ENCODE measurements around the gene NRTN.

The NRTN gene

DNA sequence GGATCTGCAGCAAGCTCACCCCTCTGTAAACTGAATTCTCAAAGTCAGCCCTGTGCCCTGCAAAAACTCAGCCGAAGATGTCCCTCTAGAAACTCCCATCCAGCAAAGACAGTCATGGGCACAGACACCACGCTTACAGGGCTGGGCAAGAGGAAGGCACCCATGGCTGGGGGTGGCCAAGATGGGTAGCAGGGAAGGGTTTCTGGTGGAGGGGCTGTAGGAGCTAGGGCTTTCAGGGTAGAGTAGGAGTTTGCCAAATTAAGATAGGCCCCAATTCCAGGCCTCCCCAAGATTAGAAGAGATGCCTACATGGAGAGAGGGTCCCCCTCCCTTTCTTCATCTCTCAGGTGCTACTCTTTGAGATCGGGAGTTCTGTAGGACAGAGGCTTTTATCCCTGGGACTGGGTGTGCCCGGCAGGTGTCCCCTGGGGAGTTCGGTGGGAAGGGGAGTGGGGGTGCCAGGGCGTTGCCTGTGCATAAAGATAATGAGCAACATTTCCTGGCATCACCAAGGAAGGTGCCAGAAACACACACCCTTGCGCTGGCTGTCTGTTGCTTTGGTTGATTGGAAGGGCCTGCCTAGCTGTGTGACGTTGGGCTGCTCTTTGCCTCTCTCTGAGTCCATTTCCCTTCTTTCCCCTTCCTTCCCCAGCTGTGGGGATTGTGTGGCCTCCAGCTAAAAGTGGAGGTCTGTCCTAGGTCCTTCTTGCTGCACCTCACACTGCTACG lies 9.4 kb downstream of the NRTN start:
- no peak for DNase-seq (ENCODE audit: low spot score)

DNA sequence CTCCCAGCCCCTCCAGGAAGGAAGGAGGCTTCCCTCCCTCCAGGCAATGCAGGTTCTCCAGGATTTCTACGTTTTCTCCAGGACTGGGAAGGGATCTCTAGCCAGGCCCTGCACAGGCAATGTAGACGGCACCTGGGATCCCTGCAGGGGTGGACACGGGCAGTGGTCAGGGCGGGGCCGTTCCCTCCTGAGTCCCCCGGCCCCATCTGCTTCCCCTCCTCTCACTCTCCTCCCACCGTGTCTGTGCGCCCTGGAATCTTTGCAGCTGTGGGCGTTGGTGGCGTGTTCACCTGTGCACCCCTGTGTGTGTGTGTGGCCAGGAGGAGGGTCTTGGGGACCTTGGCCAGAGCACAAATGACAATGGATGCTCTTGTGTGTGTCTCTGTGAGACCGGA lies 10.0 kb downstream of the NRTN start:
- DNase-seq (ENCODE audit: low spot score), result no peak

DNA sequence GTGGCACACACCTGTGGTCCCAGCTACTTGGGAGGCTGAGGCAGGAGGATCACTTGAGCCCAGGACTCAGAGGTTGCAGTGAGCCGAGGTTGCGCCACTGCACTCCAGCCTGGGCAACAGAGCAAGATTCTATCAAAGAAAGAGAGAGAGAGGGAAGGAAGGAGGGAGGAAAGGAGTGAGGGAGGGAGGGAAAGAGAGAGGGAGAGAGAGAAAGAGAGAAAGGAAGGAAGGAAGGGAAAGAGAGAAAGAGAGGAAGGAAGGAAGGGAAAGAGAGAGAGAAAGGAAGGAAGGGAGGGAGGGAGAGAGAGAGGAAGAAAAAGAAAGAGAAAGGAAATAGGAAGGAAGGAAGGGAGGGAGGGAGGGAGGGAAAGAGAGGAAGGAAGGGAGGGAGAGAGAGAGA lies 12.4 kb downstream of the NRTN start:
- DNase-seq (ENCODE audit: low spot score), result no peak

DNA sequence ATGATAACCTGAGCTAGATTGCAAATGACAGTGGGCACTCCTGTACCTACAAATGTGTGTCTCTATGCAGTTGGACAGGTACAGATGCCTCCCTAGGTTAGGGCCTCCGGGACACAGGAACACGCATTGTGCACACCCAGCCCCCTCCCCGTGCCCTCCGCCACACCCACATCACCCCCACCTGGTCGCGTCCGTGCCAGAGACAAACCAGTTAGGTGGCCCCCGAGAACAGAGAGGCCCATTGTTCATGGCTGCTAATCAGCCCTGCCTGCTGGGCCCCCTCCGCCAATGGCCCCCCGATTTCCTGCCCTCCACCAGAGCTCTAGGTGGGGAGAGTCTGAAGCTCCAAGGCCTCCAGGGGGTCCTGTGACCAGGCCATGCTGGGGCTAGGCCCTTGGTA lies 13.7 kb downstream of the NRTN start:
- no peak for DNase-seq (ENCODE audit: low spot score)

DNA sequence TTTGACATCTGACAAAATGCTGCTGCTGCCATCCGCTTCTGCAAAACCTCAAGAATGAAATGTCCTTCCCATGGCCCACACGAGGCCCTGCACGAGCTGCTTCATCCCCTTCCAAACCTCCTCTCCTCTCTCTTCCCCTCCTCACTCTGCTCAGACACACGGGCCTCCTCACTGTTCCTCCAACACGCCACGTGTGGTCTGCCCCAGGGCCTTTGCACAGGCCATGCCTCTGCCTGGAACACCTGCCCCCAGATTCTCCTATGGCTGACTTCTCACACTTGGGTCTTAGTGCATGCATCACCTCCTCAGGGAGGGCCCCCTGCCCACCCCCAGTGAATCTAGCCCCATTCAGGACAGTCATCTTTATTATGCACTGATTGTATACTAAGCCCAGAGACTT lies 15.9 kb downstream of the NRTN start:
- DNase-seq (ENCODE audit: low spot score), result no peak

DNA sequence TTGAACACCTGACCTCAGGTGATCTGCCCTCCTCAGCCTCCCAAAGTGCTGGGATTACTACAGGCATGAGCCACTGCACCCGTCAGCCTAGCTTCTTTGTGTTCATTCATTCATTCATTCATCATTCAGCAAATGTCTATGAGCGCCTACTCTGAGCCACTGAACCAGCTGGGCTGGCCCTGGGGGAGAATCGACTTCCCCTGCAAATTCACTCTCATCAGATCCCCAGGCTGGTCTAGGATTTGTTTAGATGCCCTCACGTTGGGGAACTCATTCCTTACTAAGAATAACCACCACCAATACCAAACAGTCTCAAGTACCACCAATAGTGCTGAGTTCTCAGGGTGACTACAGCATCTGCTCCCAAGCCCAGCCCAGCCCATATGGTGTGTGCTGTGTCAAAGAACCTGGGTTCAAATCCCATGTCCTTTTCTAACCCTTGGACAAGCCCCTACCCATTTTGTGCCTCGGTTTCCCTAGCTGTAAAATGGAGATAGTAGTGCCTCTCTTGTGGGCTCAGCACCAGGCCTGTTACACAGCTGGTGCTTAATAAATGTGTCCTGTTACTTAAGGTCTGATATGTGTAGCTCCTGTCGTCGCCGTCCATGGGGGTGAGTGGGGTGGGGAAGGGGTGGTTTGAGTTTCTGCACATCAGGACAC lies 16.8 kb downstream of the NRTN start:
- no peak for DNase-seq (ENCODE audit: low spot score)

DNA sequence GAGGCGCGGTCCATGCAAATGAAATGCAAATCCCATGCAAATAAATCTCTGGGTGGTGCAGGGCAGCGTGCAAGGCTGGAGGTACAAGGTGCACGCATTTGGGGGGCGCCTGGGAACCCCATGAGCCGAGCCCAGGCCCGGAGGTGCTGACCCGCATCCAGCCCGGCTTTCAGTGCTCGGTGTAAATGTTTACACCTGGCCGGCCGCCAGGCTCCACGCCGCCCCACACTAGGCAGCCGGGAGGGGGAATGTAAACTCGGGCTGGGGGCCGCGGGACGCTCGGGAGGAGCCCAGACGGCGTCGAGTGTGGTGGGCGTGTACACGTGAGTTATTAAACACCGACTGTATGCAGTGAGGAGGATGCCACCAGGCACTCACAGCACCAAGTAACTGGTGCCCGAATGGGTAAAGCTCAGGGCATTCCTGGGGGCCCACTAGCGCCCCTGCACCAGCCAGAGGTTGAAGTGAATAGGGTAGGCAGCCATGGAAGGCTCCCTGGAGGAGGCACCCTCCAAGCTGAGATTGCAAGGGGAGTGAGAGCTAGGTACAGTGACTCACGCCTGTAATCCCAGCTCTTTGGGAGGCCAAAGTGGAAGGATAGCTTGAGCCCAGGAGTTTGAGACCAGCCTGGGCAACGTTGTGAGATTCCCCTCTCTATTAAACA lies 17.4 kb downstream of the NRTN start:
- no peak for DNase-seq (ENCODE audit: low spot score)

DNA sequence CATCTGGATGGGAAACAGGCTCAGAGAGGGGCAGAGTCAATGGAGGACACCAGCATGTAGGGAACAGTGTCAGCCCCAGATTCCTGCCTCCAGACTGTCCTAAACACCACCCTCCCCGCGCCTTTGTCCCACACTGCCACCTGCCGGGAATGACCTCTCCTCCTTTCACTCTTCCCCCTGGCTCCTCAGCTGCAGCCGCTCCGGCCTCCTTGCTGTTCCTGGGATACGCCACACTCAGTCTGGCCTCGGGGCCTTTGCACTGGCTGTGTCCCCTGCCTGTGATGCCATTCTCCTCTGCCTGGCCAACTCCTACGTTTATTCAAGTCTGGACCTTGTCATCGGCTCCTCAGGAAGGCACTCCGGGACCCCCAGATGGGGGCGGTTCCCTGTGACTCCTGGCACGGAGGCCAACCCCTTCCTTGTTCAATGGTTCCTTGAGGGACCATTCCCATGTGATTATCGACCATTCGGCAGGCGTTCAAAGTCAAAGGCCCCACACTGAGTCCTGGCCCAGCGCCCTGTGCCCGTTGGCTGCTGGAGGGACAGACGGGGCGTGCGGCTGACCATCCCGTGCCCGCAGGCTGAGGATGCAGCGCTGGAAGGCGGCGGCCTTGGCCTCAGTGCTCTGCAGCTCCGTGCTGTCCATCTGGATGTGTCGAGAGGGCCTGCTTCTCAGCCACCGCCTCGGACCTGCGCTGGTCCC lies 18.9 kb downstream of the NRTN start:
- no peak for DNase-seq (ENCODE audit: low spot score)

DNA sequence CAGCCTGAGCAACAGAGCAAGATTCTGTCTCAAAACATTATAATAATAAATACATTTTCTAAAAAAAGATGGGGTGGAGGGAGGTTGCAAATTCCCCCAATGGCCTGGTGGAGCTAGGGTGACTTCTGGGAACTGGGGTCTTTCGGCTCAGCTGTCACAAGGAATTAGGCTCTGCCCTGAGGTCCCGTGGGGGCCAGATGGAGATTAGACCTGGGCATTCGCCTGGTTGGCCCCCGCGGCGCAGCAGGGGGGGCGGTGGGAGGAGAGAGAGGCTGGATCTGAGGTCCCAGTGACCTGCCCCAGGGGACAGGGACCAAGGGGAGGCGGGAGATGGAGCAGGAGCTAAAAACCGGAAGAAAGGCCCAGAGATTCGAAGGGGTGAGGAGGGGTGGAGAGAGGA lies 19.9 kb downstream of the NRTN start:
- DNase-seq (ENCODE audit: low spot score), result no peak

DNA sequence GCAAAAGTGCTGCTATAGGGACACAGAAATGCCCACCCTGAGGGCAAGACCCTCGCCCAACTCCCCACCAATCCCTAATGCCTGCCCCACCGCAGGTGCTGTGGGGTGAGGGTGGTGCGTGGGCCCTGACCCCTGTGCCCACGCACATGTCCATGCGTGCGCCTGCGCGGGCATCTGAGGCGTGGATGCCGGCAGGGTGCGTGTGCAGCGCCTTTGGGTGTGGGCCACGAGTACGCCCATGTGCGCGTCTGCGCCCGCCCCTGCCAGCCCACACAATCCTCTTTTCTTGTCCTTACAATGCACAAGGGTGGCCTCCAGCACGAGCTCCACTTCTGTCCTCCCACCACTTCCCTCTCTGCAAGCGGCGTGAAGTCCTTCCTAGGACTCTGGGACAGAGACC lies 20.3 kb downstream of the NRTN start:
- DNase-seq (ENCODE audit: low spot score), result no peak

DNA sequence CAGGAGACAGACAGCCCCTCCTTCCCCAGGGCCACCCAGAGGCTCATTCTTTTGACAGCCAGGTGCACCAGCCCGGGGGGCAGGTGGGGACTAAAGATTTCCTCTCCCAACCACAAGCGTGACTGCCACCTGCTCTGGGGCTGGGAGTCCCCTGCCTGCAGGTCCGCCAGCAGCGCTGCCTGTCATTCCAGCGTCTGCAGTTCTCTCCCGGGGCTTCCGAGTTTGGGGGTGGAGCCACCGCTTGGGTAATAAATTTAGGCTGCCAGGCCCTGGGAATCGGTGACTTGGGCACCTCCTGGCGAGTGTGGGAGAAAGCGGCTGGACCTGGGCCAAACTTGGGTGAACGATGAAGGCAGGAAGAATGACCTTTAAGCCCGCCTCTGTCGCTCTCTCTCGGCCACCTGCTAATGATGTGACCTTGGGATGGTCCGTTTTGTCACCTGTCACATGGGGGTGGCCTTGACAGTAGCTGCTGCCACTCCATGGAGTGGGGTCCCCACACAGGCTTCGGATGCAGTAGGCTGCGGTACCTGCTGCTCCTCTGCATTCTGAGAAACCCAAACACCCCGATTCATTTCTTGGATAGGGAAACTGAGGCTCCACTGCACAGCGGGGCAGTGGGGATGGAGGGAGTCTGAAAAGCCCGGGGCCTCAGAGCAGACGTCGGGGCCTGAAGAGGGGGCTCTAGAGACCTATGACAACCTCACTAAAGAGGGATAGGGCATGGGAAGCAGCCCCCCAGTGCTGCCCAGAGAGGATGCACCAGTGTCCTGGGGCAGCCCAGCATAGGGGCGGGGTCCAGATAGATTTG lies 21.9 kb downstream of the NRTN start:
- DNase-seq (ENCODE audit: low spot score), result peak; percentile 85

DNA sequence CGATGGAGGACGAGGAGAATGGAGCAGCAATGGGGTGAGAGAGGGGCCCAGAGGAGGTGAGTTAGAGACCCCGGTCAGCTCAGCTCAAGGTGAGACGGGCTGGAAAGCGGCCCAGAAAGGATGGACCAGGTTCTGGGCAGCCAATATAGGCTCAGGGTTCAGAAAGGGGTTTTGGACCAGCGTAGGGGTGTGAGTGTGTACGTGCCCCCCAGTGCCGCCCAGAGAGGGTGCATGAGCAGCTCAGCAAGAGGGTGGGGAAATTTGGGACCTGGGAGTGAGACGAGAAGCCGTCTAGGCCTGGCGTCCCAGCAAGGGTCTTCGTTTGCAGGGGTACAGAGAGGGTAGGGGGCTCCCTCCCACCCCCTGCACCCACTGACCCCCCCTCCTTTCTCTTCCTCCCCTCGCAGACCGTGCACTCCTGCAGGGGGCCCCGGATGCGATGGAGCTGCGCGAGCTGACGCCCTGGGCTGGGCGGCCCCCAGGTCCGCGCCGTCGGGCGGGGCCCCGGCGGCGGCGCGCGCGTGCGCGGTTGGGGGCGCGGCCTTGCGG lies 22.5 kb downstream of the NRTN start:
- no peak for DNase-seq (ENCODE audit: low spot score)

DNA sequence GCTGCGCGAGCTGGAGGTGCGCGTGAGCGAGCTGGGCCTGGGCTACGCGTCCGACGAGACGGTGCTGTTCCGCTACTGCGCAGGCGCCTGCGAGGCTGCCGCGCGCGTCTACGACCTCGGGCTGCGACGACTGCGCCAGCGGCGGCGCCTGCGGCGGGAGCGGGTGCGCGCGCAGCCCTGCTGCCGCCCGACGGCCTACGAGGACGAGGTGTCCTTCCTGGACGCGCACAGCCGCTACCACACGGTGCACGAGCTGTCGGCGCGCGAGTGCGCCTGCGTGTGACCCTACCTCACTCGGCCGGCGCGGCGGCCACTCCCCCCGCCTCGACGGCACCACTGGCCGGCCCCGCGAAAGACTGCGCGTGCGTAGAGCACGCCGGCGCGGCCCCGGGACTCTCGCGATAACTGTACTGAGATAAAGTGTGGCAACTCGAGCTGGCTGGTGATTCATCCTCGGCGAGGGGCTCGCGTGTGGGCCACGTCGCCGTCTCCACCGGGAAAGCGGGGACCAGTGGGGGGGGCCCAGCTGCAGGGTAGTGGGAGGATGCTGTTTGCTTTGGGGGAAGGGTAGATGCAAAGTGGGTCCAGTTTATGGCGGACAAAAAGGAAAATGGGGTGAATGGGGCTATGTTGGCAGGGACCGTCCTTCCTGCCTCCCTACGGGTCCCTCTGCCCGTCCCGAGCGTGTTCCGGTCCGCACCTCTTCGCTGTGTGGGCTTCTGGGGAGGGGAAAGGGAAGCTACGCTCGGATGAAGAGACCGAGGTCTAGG lies 23.2 kb downstream of the NRTN start:
- peak; percentile 91 for DNase-seq (ENCODE audit: low spot score)

DNA sequence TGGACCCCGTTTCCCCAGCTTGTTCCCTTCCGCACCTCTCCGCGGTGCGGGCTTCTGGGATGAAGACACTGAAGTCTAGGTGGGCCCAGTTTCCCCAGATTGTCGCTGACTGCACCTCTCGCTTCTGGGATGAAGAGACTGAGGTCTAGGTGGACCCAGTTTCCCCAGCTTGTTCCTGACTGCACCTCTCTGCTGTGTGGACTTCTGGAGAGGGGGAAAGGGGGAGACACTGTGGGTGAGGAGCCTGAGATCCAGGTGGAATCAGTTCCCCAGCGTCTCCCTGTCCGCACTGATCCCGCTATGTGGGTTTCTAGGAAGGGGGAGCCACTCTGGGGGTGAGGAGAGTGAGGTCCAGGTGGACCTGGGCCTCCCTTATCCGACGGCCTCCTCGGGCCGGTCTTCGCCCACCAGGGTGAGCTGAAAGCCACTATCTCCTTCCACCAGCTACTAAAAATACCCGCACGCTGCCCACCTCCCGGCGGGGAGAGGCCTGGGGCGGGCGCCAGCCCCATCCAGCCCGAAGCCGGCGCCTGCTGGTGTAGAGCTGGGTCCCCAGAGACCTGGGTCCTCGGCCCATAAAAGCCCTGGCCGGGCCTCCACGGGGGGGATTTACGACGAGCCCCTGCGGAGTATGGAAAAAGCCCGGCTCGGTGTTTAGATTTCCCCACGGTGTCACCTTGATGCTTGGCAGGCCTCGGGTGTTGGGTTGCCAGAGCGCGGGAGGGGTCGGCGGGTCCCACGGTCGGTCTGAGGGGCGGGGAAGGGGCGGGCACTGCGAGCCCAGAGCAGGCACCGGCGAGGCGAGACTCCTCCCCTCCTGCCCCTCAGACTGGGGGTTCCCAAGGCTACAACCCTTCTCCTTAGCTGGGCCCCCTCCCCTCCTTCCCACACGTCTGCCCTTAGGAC lies 24.0 kb downstream of the NRTN start:
- DNase-seq (ENCODE audit: low spot score), result peak; percentile 63

DNA sequence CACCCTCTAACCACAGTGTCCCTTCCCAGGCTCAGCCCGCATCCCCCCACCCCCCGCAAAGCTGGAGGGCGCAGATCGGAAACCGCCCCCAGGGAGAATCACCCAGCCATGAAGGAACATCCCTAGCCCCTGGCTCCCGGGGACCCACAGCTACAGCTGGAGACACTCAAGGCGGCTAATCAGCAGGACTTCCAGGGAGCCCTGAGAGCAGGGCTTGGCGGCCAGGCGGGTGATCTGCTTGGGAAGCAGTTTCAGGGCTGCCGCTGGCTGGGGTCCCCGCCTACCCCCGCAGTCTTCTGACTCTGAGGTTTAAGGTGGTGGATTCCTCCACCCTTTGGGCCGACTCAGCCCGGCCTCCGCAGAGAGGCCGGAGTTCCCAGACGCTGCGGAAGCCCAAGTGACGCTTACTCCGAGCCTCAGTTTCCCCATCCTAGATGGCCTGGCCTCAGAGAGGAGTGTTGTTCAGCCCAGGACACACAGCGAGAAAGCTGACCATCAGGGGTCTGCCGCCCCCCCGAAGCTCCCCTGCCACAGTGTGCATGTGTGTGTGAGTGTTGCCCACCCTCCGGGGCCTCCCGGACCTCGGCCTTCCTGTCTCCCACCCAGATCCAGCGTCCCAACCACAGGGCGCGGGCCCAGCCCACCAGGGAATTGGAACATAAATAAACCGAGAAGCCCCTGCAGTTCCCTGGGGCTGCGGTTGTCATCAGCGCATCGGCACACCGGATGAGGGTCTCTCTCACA lies 24.9 kb downstream of the NRTN start:
- DNase-seq (ENCODE audit: low spot score), result no peak

DNA sequence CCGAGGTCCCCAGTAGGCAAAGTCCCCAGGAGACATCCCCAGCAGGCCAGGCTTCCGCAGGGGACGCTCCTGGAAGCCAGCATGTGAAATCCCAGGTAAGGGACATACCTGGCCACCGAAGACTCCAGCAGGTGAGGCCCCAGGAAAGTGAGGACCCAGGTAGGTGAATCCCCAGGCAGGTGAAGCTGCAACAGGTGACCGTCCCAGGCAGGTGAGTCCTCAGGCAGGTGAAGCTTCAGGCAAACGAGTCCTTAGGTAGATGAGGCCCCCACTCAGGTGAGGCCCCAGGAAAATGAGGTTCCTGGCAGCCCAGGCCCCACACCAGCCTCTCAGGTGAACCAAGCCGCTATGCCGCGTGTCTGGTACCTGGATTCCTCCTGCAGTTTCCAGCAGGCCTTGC lies 26.3 kb downstream of the NRTN start:
- DNase-seq (ENCODE audit: low spot score), result no peak

DNA sequence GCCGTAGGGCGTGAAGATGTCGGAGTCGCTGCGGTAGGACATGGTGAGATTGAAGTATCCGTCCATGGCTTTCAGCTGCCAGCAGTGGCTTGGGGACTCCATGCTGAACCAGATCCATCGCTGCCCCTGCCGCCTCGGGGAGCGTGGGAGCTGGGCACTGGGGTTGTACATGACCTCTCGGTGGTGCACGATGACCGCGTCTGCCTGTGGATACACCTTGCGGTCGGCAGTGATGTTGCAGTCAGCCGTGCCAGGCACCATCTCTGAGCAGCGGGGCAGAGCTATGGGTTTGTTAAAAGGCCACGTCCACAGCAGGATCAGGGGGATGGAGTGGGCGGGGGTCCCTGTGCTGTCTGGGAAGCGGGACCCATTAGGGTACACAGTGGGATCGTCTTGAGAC lies 27.2 kb downstream of the NRTN start:
- DNase-seq (ENCODE audit: low spot score), result no peak

DNA sequence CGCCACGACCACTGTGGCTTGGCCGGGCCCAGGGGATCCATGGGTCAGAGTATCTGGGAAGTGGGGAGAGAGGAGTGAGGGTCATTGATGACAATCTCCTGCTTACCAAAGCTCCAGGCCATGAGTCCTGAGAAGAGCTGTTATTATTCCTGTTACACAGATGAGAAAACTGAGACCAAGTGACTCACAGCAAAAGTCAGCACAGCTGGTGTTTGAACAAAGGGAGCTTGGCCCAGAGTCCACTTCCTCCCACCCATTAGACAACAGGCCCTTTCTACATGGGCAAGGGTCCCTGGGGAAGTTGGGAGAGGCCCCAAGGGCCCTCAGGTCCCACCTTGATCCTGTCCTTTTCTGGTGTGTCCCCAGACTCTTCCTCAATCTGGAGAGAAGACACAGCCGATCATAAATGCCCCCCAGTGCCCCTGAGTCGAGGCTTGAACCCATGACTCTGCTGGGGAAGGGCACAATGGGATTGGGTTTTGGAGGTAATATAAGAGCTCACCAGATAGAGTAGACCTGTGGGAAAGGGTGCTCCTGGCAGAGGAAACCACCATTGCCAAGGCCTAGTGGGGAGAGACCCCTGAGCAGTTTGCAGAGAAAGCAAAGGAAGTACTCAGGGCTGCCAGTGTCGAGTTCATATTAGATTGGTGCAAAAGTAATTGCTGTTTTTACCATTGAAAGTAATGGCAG lies 27.8 kb downstream of the NRTN start:
- no peak for DNase-seq (ENCODE audit: low spot score)

All from NAMALWA (cell line).